Measurements from ENCODE around the gene PRKACB.

Gene PRKACB

GRCh38 chr1:84108900-84109578 lies 35.0 kb upstream of the PRKACB start:
- TF ChIP-seq CTCF (conservative IDR thresholded peaks at IDR 0.05; ENCODE audit: low read depth, low read length), result no peak
- DNase-seq (ENCODE audit: low read depth), result no peak
- no peak overlapping the region for H3K4me3 ChIP-seq (ENCODE audit: low read length)

GRCh38 chr1:84110629-84111028 lies 33.4 kb upstream of the PRKACB start:
- no peak overlapping the region for H3K4me3 ChIP-seq (ENCODE audit: low read length)
- DNase-seq (ENCODE audit: low read depth), result no peak
- no peak for TF ChIP-seq CTCF (conservative IDR thresholded peaks at IDR 0.05; ENCODE audit: low read depth, low read length)

DNA sequence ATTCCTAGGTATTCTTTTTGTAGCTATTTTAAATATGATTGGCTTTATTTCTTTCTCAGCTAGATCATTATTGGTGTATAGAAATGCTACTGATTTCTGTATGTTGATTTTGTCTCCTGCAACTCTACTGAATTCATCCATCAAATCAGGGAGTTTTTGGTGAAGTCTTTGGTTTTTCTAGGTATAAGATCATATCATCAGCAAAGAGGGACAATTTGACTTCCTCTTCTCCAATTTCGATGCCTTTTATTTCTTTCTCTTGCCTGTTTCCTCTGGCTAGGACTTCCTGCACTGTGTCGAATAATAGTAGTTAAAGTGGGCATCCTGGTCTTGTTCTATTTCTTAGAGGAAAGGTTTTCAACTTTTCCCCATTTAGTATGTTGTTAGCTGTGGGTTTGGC lies 27.5 kb upstream of the PRKACB start:
- no peak overlapping the region for H3K4me3 ChIP-seq (ENCODE audit: low read length)
- DNase-seq (ENCODE audit: low read depth), result no peak
- no peak for TF ChIP-seq CTCF (conservative IDR thresholded peaks at IDR 0.05; ENCODE audit: low read depth, low read length)

GRCh38 chr1:84117868-84118267 lies 26.2 kb upstream of the PRKACB start:
- no peak for DNase-seq (ENCODE audit: low read depth)
- no peak for TF ChIP-seq CTCF (conservative IDR thresholded peaks at IDR 0.05; ENCODE audit: low read depth, low read length)
- no peak overlapping the region for H3K4me3 ChIP-seq (ENCODE audit: low read length)

- H3K4me3 ChIP-seq (ENCODE audit: low read length), result no peak overlapping the region
- TF ChIP-seq CTCF (conservative IDR thresholded peaks at IDR 0.05; ENCODE audit: low read depth, low read length), result no peak
These were observed 22.7 kb upstream of the PRKACB start for GRCh38 chr1:84121360-84121759.

GRCh38 chr1:84122780-84123382 lies 21.2 kb upstream of the PRKACB start:
- H3K4me3 ChIP-seq (ENCODE audit: low read length), result no peak overlapping the region
- peak; percentile 72 for TF ChIP-seq CTCF (conservative IDR thresholded peaks at IDR 0.05; ENCODE audit: low read depth, low read length)
- no peak for DNase-seq (ENCODE audit: low read depth)

More at GRCh38 chr1:84121360-84121759, 22.7 kb upstream of the PRKACB start:
- no peak for DNase-seq (ENCODE audit: low read depth)

DNA sequence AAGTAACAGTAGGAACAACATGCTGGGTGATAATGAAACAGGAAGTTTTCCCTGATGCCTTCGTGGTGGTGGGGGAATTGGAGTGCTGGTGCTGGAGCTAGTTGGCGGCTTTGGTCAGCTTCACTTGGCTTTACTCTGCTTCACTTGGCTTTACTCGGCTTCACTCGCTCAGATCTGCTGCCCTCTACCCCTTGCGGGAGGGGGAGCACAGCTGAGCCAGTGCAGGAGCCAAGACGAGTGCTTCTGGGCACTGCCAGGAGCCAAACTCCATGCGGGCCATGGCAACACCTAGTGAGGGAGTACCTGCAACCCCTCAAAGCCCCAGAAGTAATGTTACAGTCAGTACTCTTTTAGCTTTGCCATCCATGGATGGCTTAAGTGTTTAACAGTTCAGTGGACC lies 10.6 kb upstream of the PRKACB start:
- no peak for TF ChIP-seq CTCF (conservative IDR thresholded peaks at IDR 0.05; ENCODE audit: low read depth, low read length)
- no peak for DNase-seq (ENCODE audit: low read depth)
- no peak overlapping the region for H3K4me3 ChIP-seq (ENCODE audit: low read length)
